Chondrocyte (in vitro differentiated cells): ENCODE results near the gene AGPAT4. TPM values are rescaled to one million over a fixed set of nuclear protein-coding genes. Genes with fewer than 3 reads are reported as not detected.
"Not testable (repeated sequence)": the region's sequence is repeated elsewhere in the genome, so short reads cannot be mapped to it uniquely, and the experiment has no call there.

Experiments used
- DNase-seq: peaks from one replicate; pipeline ENCODE4 v3.0.0; 2021; ENCODE audit warnings: mixed read lengths, low spot score
- H3K27ac Mint-ChIP-seq: one replicate; pipeline ENCODE4 v1.8.0; 2021; ENCODE audit warnings: mild to moderate bottlenecking, moderate library complexity, mixed read lengths; ENCODE audit not compliant: unreplicated experiment
- H3K27me3 Mint-ChIP-seq: 2 replicates; pipeline ENCODE4 v1.8.0; 2021; ENCODE audit warnings: low read depth, mixed read lengths
- H3K36me3 Mint-ChIP-seq: 2 replicates; pipeline ENCODE4 v1.8.0; 2021; ENCODE audit warnings: low read depth, mixed read lengths
- H3K4me1 Mint-ChIP-seq: 2 replicates; pipeline ENCODE4 v1.8.0; 2021; ENCODE audit warnings: low read depth, mild to moderate bottlenecking, mixed read lengths
- H3K4me3 Mint-ChIP-seq: one replicate; pipeline ENCODE4 v1.8.0; 2021; ENCODE audit warnings: mild to moderate bottlenecking, moderate library complexity, mixed read lengths; ENCODE audit not compliant: unreplicated experiment
- H3K9me3 Mint-ChIP-seq: 2 replicates; pipeline ENCODE4 v1.8.0; 2021; ENCODE audit warnings: low read depth, mixed read lengths
- total RNA-seq: library from RNA; stranded (reverse); gene quantifications from 3 replicates; pipeline ENCODE4 v1.2.1, GENCODE V29; 2021
- TF ChIP-seq, protein P1 (sequence below): fragments of 200-600 bp; sonication (generic); IDR thresholded peaks from 2 replicates; pipeline ENCODE4 v1.5.0; 2021; ENCODE audit warnings: antibody characterized with exemption, mild to moderate bottlenecking, moderate library complexity

The AGPAT4 gene
- total RNA-seq, 1 donor from 2014 or later: 11.9 TPM

DNA sequence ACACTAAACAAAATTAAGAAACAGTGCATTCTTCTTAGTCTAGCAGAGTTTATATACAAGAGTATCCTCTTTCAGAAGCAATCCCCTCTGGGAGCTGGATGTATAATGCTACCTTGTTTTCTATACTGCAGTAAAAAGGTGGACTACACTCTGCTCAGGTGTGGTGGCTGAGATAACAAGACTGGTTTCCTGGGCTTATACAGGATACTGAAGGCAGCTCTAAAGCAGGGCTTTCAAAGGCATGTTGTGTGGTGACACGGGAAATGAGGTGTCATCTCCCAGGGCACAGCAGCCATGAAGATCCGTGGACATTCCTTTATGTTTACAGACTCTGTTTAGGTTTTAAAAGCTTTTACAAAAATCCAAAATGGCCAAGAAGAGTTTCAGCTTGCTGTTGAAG is 145.6 kb downstream of the AGPAT4 start:
- no peak overlapping the region for H3K4me3 Mint-ChIP-seq
- TF ChIP-seq, protein P1, sequence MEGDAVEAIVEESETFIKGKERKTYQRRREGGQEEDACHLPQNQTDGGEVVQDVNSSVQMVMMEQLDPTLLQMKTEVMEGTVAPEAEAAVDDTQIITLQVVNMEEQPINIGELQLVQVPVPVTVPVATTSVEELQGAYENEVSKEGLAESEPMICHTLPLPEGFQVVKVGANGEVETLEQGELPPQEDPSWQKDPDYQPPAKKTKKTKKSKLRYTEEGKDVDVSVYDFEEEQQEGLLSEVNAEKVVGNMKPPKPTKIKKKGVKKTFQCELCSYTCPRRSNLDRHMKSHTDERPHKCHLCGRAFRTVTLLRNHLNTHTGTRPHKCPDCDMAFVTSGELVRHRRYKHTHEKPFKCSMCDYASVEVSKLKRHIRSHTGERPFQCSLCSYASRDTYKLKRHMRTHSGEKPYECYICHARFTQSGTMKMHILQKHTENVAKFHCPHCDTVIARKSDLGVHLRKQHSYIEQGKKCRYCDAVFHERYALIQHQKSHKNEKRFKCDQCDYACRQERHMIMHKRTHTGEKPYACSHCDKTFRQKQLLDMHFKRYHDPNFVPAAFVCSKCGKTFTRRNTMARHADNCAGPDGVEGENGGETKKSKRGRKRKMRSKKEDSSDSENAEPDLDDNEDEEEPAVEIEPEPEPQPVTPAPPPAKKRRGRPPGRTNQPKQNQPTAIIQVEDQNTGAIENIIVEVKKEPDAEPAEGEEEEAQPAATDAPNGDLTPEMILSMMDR: no peak
- H3K9me3 Mint-ChIP-seq: peaks cover 37% of the 10 kb centered on the region
- no peak for DNase-seq
- H3K36me3 Mint-ChIP-seq: peaks cover 49% of the 10 kb centered on the region
- H3K27me3 Mint-ChIP-seq: no peaks in the 10 kb centered on the region
- H3K4me1 Mint-ChIP-seq: no peaks in the 10 kb centered on the region
- H3K27ac Mint-ChIP-seq: no peak overlapping the region

GRCh38 chr6:161127071-161127740 is 146.7 kb downstream of the AGPAT4 start:
- no peak overlapping the region for H3K27ac Mint-ChIP-seq
- H3K9me3 Mint-ChIP-seq: peaks cover 47% of the 10 kb centered on the region
- H3K27me3 Mint-ChIP-seq: no peaks in the 10 kb centered on the region
- no peak for DNase-seq
- no peaks in the 10 kb centered on the region for H3K4me1 Mint-ChIP-seq
- TF ChIP-seq, protein P1: no peak
- H3K36me3 Mint-ChIP-seq: peaks cover 56% of the 10 kb centered on the region
- no peak overlapping the region for H3K4me3 Mint-ChIP-seq

DNA sequence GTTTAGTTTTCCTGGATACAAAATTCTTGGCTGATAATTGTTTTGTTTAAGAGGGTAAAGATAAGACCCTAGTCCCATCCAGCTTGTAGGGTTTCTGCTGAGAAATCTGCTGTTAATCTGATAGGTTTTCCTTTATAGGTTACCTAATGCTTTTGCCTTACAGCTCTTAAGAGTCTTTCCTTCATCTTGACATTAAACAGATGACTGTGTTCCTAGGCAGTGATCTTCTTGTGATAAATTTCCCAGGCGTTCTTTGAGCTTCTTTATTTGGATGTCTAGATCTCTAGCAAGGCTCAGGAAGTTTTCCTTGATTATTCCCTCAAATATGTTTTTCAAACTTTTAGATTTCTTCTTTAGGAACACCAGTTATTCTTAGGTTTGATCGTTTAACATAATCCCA is 148.3 kb downstream of the AGPAT4 start:
- Mint-ChIP-seq H3K4me3 (no peak overlapping the region), H3K27me3 (no peaks in the 10 kb centered on the region), H3K27ac (no peak overlapping the region), H3K4me1 (no peaks in the 10 kb centered on the region), H3K36me3 (peaks cover 68% of the 10 kb centered on the region), H3K9me3 (peaks cover 58% of the 10 kb centered on the region)
- no peak for DNase-seq
- TF ChIP-seq, protein P1: no peak

- not testable (repeated sequence) for H3K27me3 Mint-ChIP-seq, H3K4me3 Mint-ChIP-seq, H3K27ac Mint-ChIP-seq, DNase-seq, H3K4me1 Mint-ChIP-seq
- Mint-ChIP-seq H3K9me3 (peaks cover 71% of the 10 kb centered on the region), H3K36me3 (peaks cover 69% of the 10 kb centered on the region)
Measured at GRCh38 chr6:161123319-161123718, 150.5 kb downstream of the AGPAT4 start.

DNA sequence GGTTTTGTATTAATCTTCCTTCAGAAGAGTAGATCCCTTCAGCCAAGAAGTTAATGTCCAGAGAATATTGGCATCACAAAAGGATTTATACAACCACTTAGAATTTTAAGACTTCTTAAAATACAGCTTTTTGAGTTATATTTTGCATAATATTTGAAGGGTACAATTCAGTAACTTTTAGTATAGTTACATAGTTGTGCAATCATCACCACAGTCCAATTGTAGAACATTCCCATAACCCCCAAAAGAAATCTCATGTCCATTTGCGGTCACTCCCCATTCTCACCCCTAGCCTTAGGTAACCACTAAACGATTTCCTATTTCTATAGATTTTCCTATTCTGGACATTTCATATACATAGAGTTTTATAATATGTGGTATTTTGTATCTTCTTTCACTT is 155.9 kb downstream of the AGPAT4 start:
- TF ChIP-seq, protein P1: no peak
- H3K4me1 Mint-ChIP-seq: no peaks in the 10 kb centered on the region
- H3K4me3 Mint-ChIP-seq: no peak overlapping the region
- peaks cover 60% of the 10 kb centered on the region for H3K36me3 Mint-ChIP-seq
- no peak for DNase-seq
- H3K27me3 Mint-ChIP-seq: no peaks in the 10 kb centered on the region
- H3K9me3 Mint-ChIP-seq: peaks cover 31% of the 10 kb centered on the region
- H3K27ac Mint-ChIP-seq: no peak overlapping the region

GRCh38 chr6:161117308-161117707 is 156.6 kb downstream of the AGPAT4 start:
- no peaks in the 10 kb centered on the region for H3K4me1 Mint-ChIP-seq
- H3K27me3 Mint-ChIP-seq: no peaks in the 10 kb centered on the region
- TF ChIP-seq, protein P1: no peak
- no peak overlapping the region for H3K4me3 Mint-ChIP-seq
- H3K9me3 Mint-ChIP-seq: peaks cover 24% of the 10 kb centered on the region
- DNase-seq: no peak
- no peak overlapping the region for H3K27ac Mint-ChIP-seq
- peaks cover 61% of the 10 kb centered on the region for H3K36me3 Mint-ChIP-seq
